ENCODE data around the gene C1QL2. TPM values are rescaled to one million over a fixed set of nuclear protein-coding genes. Genes with fewer than 3 reads are reported as not detected.

C1QL2 gene
- total RNA-seq, 4 donors from 2014 or later = not detected

DNA sequence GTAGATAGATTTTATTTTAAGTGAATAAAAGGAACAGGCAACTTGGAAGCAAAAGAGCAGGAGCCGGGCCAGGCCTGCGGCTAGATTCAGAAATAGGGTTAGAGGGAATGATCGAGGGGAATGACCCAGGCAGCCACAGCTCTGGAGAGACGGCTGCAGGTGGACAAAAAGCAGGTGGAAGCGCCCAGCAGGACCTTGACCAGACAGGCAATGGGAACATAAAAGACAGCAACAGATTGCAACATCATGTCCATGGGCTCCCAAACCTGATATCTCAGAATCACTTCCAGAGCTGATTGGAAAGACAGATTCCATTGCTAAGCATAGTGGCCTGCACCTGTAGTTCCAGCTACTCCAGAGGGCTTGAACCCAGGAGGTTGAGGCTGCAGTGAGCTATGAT lies 36.5 kb upstream of the C1QL2 start:
- TF ChIP-seq, protein P1, sequence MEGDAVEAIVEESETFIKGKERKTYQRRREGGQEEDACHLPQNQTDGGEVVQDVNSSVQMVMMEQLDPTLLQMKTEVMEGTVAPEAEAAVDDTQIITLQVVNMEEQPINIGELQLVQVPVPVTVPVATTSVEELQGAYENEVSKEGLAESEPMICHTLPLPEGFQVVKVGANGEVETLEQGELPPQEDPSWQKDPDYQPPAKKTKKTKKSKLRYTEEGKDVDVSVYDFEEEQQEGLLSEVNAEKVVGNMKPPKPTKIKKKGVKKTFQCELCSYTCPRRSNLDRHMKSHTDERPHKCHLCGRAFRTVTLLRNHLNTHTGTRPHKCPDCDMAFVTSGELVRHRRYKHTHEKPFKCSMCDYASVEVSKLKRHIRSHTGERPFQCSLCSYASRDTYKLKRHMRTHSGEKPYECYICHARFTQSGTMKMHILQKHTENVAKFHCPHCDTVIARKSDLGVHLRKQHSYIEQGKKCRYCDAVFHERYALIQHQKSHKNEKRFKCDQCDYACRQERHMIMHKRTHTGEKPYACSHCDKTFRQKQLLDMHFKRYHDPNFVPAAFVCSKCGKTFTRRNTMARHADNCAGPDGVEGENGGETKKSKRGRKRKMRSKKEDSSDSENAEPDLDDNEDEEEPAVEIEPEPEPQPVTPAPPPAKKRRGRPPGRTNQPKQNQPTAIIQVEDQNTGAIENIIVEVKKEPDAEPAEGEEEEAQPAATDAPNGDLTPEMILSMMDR (IDR thresholded peaks at IDR 0.05) = no peak
- ATAC-seq (ENCODE audit: low FRiP score) = no peak
- DNase-seq (ENCODE audit: low spot score) = no peak

- no peak for ATAC-seq (ENCODE audit: low FRiP score)
- TF ChIP-seq, protein P1 (IDR thresholded peaks at IDR 0.05) = no peak
- DNase-seq (ENCODE audit: low spot score) = no peak
Measured at GRCh38 chr2:119192893-119193292, 34.3 kb upstream of the C1QL2 start.

DNA sequence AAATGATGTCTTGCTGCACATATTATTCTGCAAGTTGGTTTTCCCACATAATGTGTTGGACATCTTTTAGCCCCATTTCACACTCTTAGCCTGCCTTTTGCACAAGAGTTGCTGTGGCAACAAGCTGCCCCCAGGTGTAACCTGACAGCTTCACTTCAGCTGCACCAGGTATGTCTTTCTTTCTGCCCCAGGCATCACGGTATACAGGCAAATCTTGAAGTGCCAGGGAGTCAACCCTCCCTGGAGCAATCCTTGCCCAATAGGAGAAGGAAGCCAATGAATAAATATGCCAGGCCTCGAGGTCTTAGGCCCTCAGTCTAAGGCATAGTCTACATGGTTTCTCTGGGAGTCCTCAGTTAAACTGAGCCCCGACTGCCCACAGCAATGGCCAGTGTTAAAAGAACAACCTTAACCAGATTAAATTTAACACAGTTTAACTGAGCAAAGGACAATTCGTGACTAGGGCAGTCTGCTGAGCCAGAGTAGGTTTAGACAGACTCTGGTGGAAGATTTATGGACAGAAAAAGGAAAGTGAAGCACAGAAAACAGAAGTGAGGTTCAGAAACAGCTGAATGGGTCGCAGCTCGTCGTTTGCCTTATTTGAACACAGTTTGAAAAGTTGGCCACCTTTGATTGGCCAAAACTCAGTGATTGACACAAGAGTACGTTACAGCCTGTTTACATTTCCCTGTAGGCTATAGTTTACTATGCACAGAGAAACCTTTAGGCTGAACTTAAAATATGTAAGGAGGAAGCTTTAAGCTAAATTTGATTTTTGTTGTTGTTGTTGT lies 32.0 kb upstream of the C1QL2 start:
- TF ChIP-seq, protein P1 (IDR thresholded peaks at IDR 0.05) = no peak
- no peak for ATAC-seq (ENCODE audit: low FRiP score)
- DNase-seq (ENCODE audit: low spot score) = no peak

GRCh38 chr2:119184512-119184911 lies 26.0 kb upstream of the C1QL2 start:
- ATAC-seq (ENCODE audit: low FRiP score) = no peak
- TF ChIP-seq, protein P1 (IDR thresholded peaks at IDR 0.05) = no peak
- DNase-seq (ENCODE audit: low spot score) = no peak

GRCh38 chr2:119181791-119182445 lies 23.4 kb upstream of the C1QL2 start:
- ATAC-seq (ENCODE audit: low FRiP score) = no peak
- no peak for DNase-seq (ENCODE audit: low spot score)
- TF ChIP-seq, protein P1 (IDR thresholded peaks at IDR 0.05) = no peak

- no peak for ATAC-seq (ENCODE audit: low FRiP score)
- no peak for DNase-seq (ENCODE audit: low spot score)
- TF ChIP-seq, protein P1 (IDR thresholded peaks at IDR 0.05) = no peak
Measured at GRCh38 chr2:119181391-119181790, 22.8 kb upstream of the C1QL2 start.

DNA sequence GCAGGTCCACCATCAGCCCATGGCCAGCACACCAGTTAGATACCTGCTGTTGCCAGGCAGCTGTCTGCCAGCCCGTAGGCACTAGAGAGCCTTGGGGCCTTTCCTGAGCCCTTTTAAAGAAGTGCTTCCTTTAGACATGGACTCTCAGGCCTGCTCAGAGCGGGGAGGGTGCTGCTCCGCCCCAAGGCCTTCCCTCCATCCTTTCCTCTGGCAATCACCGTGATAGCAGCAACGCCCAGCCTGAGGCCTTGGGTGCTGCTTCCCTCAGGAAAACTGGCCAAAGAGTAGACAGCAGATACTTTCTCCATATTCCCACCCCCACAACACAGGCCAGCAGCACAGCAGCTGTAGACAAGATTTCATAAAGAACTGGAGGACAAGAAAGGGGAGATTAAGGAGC lies 22.3 kb upstream of the C1QL2 start:
- no peak for DNase-seq (ENCODE audit: low spot score)
- ATAC-seq (ENCODE audit: low FRiP score) = no peak
- TF ChIP-seq, protein P1 (IDR thresholded peaks at IDR 0.05) = no peak

Data from omental fat pad (tissue), 4 donors.